Mucosa of gallbladder (tissue), 1 donor: ENCODE measurements around the gene HOTAIR. TPM values are rescaled to one million over a fixed set of nuclear protein-coding genes. Genes with fewer than 3 reads are reported as not detected.

Source experiments
- DNase-seq: peaks from one replicate; pipeline ENCODE4 v3.0.0-alpha.2; 2020; ENCODE audit warnings: low spot score
- total RNA-seq: library from RNA; stranded (reverse); gene quantifications from one replicate; pipeline ENCODE4 v1.2.1, GENCODE V29; 2021
- donor health status: DM: no; HTN: no; CAD: no.

HOTAIR gene
- total RNA-seq, result not detected

- DNase-seq, result no peak
These were observed at the start of gene HOTAIR for GRCh38 chr12:53974084-53975063. Gene HOTAIR, minus strand, starts transcription at chr12:53974954.

GRCh38 chr12:54024127-54024526, 49.4 kb upstream of the HOTAIR start:
- no peak for DNase-seq

GRCh38 chr12:54022960-54023884, 48.5 kb upstream of the HOTAIR start:
- DNase-seq, result no peak

GRCh38 chr12:54021432-54022013, 46.8 kb upstream of the HOTAIR start:
- no peak for DNase-seq

- DNase-seq, result no peak
These were observed 46.0 kb upstream of the HOTAIR start for GRCh38 chr12:54020591-54021405.

- DNase-seq, result no peak
These were observed 45.3 kb upstream of the HOTAIR start for GRCh38 chr12:54019924-54020590.

GRCh38 chr12:54019091-54019811, 44.5 kb upstream of the HOTAIR start:
- no peak for DNase-seq

GRCh38 chr12:54018468-54018984, 43.8 kb upstream of the HOTAIR start:
- no peak for DNase-seq

GRCh38 chr12:54017878-54018467, 43.2 kb upstream of the HOTAIR start:
- peak; percentile 60 for DNase-seq

DNA sequence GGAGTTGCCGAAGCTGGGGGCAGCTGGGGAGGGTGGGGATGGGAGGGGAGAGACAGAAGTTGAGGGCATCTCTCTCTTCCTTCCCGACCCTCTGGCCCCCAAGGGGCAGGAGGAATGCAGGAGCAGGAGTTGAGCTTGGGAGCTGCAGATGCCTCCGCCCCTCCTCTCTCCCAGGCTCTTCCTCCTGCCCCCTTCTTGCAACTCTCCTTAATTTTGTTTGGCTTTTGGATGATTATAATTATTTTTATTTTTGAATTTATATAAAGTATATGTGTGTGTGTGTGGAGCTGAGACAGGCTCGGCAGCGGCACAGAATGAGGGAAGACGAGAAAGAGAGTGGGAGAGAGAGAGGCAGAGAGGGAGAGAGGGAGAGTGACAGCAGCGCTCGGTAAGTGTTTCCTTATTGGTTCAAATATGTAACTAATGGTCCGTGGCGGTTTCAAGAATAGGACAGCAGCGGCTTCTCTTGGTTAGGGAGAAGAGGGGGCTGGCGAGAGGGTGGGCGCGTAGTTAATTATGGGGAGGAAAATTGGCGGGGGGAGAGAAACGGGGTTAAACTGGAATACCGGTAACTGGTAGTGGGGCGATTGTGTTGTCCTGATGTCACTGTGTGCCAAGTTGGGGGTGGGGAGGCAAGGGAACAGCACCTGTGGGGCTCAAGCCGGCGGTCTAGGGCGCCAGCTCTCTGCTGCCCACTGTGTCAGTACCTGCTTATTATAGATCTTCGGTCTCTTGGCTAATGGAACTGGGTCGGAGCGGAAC, 42.5 kb upstream of the HOTAIR start:
- no peak for DNase-seq

GRCh38 chr12:54016478-54016964, 41.8 kb upstream of the HOTAIR start:
- DNase-seq, result no peak

DNA sequence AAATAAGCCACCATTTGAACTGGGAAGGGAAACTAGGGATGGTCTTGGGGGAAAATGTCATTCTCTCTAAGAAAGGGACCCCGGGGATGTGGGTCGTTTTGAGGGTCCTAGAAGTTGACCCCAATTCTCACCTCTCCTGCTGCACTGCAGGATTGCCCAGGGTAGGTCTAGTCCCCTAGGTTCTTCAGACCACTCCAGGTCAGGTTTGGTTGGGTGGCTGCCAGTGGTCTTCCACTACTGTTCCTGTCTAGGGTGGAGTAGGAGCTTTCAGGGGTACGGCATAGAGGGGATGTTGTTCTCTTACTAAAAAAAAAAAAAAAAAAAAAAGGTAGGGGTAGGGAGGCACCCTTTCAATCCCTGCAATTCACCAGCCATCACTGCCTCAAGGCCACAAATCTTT, 41.3 kb upstream of the HOTAIR start:
- DNase-seq, result no peak

GRCh38 chr12:54015018-54015931, 40.5 kb upstream of the HOTAIR start:
- DNase-seq, result no peak

GRCh38 chr12:54014377-54015017, 39.7 kb upstream of the HOTAIR start:
- no peak for DNase-seq

- DNase-seq, result no peak
These were observed 38.1 kb upstream of the HOTAIR start for GRCh38 chr12:54012631-54013409.
